NCI-H2107 treated with DMSO at 0.1 percent for 48 hours (cell line): ENCODE measurements around the gene ZFP91.

Source experiments
- DNase-seq: peaks from one replicate; lab custom pipeline; 2025; ENCODE audit not compliant: unreplicated experiment; lab: John Stamatoyannopoulos, UW

The ZFP91 gene

GRCh38 chr11:58658623-58659022 is 79.8 kb downstream of the ZFP91 start:
- no peak for DNase-seq

- DNase-seq = no peak
Observed at GRCh38 chr11:58659404-58659803, 80.5 kb downstream of the ZFP91 start.

- DNase-seq = no peak
Observed at GRCh38 chr11:58659910-58660570, 81.2 kb downstream of the ZFP91 start.
